ENCODE measurements around the gene FBXO21. TPM values are rescaled to one million over a fixed set of nuclear protein-coding genes. Genes with fewer than 3 reads are reported as not detected.
A peak's percentile ranks its signal among the peaks of the same experiment; 100 is the strongest.

FBXO21 gene
- total and polyA plus RNA-seq, 2 of the 13 experiments (the other 11 are each of a cell fraction or from before 2014, with no cell fraction given): 15.6 to 32.5 TPM

DNA sequence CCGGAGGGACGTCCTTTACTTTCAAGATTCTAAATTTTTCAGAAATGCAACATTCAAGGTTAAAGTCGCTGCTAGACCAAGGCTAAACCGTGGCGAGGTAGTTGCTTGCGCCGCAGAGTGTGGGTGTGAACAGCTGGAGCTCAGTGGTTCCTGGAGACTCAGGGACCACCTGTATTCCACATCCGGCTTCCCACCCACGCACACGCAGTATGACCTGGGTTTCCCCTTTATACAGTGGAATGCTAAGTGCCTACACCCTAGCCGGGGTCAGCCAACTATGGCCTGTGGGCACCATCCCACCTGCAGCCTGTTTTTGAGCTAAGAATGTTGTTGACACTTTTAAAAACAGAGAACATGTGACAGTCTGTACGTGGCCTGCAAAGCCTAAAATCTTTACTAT, 48.2 kb downstream of the FBXO21 start:
- Histone ChIP-seq H3K4me3 (replicated peaks in 1 of 3; ENCODE audit: insufficient read depth in 1 of 3, low read depth in 2 of 3, low read length in 3 of 3) (no peak overlapping the region), H3K27me3 (ENCODE audit: control insufficient read depth in 1 of 2, insufficient read depth in 2 of 2, low read length in 2 of 2) (no peaks in the 10 kb centered on the region), H3K4me2 (ENCODE audit: low read depth, low read length) (no peak overlapping the region), H3K36me3 (replicated peaks in 1 of 2; ENCODE audit: control insufficient read depth in 1 of 2, insufficient read depth in 2 of 2, low read length in 2 of 2) (peaks cover 7 to 13% of the 10 kb centered on the region in 2 experiments), H2AFZ (ENCODE audit: low read length) (no peak overlapping the region), H4K20me1 (ENCODE audit: insufficient read depth, low read length) (no peaks in the 10 kb centered on the region), H3K4me1 (ENCODE audit: insufficient read depth, low read length) (peaks cover 22% of the 10 kb centered on the region), H3K9ac (ENCODE audit: insufficient read depth, low read depth, low read length) (no peak overlapping the region), H3K9me3 (ENCODE audit: low read length) (no peaks in the 10 kb centered on the region), H3K27ac (ENCODE audit: extremely low read length, insufficient read depth, low read length) (no peak overlapping the region), H3K79me2 (ENCODE audit: insufficient read depth, low read length) (no peaks in the 10 kb centered on the region)
- ChIA-PET POLR2A (no interaction called here), CTCF (ENCODE audit: low intra/inter-chr PET ratio, low total read pairs) (no interaction called here)
- BruUV-seq (replicated peaks): TSS peak; percentile 33
- WGBS (ENCODE audit: low lambda C conversion rate): 98% methylated on average over 12 of the region's 12 CpGs
- ATAC-seq: no peak
- FAIRE-seq: no peak
- intact Hi-C loops (cut with micrococcal nuclease; ENCODE audit: unreplicated experiment) (no loop called here), in situ Hi-C loops (cut with HindIII; ENCODE audit: extremely low pct_ligation_motif_present, low pct_unique_long_range_greater_than_20kb) (no loop called here)
- TF ChIP-seq, protein P1, sequence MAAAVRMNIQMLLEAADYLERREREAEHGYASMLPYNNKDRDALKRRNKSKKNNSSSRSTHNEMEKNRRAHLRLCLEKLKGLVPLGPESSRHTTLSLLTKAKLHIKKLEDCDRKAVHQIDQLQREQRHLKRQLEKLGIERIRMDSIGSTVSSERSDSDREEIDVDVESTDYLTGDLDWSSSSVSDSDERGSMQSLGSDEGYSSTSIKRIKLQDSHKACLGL (CRISPR knock-in tag; IDR thresholded peaks at IDR 0.05): no peak
- no peak for TF ChIP-seq BRD4 (CRISPR knock-in tag; IDR thresholded peaks at IDR 0.05)
- no peak for TF ChIP-seq ZNF263 (CRISPR knock-in tag; IDR thresholded peaks at IDR 0.05)
- TF ChIP-seq CCDC6 (CRISPR knock-in tag; IDR thresholded peaks at IDR 0.05): no peak
- TF ChIP-seq, protein P2, sequence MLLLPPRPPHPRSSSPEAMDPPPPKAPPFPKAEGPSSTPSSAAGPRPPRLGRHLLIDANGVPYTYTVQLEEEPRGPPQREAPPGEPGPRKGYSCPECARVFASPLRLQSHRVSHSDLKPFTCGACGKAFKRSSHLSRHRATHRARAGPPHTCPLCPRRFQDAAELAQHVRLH (CRISPR knock-in tag; IDR thresholded peaks at IDR 0.05; ENCODE audit: borderline replicate concordance, low read depth): no peak
- no peak for TF ChIP-seq RORA (CRISPR knock-in tag; IDR thresholded peaks at IDR 0.05)
- TF ChIP-seq, protein P3, sequence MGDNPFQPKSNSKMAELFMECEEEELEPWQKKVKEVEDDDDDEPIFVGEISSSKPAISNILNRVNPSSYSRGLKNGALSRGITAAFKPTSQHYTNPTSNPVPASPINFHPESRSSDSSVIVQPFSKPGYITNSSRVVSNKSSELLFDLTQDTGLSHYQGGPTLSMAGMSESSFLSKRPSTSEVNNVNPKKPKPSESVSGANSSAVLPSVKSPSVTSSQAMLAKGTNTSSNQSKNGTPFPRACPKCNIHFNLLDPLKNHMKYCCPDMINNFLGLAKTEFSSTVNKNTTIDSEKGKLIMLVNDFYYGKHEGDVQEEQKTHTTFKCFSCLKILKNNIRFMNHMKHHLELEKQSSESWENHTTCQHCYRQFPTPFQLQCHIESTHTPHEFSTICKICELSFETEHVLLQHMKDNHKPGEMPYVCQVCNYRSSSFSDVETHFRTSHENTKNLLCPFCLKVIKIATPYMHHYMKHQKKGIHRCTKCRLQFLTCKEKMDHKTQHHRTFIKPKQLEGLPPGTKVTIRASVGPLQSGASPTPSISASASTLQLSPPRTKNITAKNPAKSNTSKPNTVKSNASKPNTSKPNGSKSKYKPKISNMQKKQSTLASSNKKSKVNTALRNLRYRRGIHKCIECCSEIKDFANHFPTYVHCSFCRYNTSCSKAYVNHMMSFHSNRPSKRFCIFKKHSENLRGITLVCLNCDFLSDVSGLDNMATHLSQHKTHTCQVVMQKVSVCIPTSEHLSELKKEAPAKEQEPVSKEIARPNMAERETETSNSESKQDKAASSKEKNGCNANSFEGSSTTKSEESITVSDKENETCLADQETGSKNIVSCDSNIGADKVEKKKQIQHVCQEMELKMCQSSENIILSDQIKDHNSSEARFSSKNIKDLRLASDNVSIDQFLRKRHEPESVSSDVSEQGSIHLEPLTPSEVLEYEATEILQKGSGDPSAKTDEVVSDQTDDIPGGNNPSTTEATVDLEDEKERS (CRISPR knock-in tag; IDR thresholded peaks at IDR 0.05): no peak
- TF ChIP-seq ZNF703 (CRISPR knock-in tag; IDR thresholded peaks at IDR 0.05; ENCODE audit: borderline replicate concordance): no peak
- TF ChIP-seq, protein P4, sequence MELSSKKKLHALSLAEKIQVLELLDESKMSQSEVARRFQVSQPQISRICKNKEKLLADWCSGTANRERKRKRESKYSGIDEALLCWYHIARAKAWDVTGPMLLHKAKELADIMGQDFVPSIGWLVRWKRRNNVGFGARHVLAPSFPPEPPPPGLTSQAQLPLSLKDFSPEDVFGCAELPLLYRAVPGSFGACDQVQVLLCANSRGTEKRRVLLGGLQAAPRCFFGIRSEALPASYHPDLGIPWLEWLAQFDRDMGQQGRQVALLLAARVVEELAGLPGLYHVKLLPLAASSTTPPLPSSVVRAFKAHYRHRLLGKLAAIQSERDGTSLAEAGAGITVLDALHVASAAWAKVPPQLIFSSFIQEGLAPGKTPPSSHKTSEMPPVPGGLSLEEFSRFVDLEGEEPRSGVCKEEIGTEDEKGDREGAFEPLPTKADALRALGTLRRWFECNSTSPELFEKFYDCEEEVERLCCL (CRISPR knock-in tag; IDR thresholded peaks at IDR 0.05; ENCODE audit: borderline replicate concordance): no peak
- no peak for DNase-seq (ENCODE audit: low spot score)

Measured in HepG2 (cell line).